GM19239 (cell line): Measurements from ENCODE around the gene HADHB.

Experiments
- DNase-seq: peaks from one replicate; pipeline ENCODE4 v3.0.0; 2011; ENCODE audit warnings: low spot score; ENCODE audit not compliant: insufficient read length
- FAIRE-seq: peaks from 2 replicates; lab custom pipeline; 2011; peaks lifted over from hg19 to GRCh38; lab: Jason Lieb, UNC

The HADHB gene

GRCh38 chr2:26244309-26245230 is at the start of gene HADHB, which contains the start of gene HADHA:
Gene HADHB (plus strand): TSS chr2:26244939. CDS start chr2:26254255, 9,316 bp downstream.
Gene HADHA (minus strand): TSS chr2:26244632. CDS start chr2:26244596, 36 bp downstream.
- FAIRE-seq (peak; percentile 87), DNase-seq (peak; percentile 65)

GRCh38 chr2:26195040-26195984 is 49.4 kb upstream of the HADHB start:
- DNase-seq, result no peak
- no peak for FAIRE-seq

GRCh38 chr2:26196683-26197418 is 47.9 kb upstream of the HADHB start:
- FAIRE-seq, result peak; percentile 68
- DNase-seq, result no peak

- FAIRE-seq (no peak), DNase-seq (no peak)
Observed at GRCh38 chr2:26197516-26197915, 47.2 kb upstream of the HADHB start.

- DNase-seq (no peak), FAIRE-seq (no peak)
Observed at GRCh38 chr2:26202981-26203490, 41.7 kb upstream of the HADHB start.

GRCh38 chr2:26203906-26204305 is 40.8 kb upstream of the HADHB start:
- no peak for FAIRE-seq

GRCh38 chr2:26212011-26212410 is 32.7 kb upstream of the HADHB start:
- FAIRE-seq (no peak), DNase-seq (no peak)

More at GRCh38 chr2:26203906-26204305, 40.8 kb upstream of the HADHB start:
- DNase-seq, result no peak

GRCh38 chr2:26214759-26215158 is 30.0 kb upstream of the HADHB start:
- DNase-seq (no peak), FAIRE-seq (no peak)

GRCh38 chr2:26215833-26216232 is 28.9 kb upstream of the HADHB start:
- DNase-seq (no peak), FAIRE-seq (no peak)

GRCh38 chr2:26216587-26216986 is 28.2 kb upstream of the HADHB start:
- no peak for FAIRE-seq
- no peak for DNase-seq

- FAIRE-seq (no peak), DNase-seq (no peak)
Observed at GRCh38 chr2:26217720-26218119, 27.0 kb upstream of the HADHB start.

GRCh38 chr2:26223018-26223417 is 21.7 kb upstream of the HADHB start:
- no peak for FAIRE-seq
- no peak for DNase-seq

GRCh38 chr2:26224095-26224494 is 20.6 kb upstream of the HADHB start:
- DNase-seq (no peak), FAIRE-seq (no peak)

GRCh38 chr2:26229595-26229994 is 15.1 kb upstream of the HADHB start:
- DNase-seq (no peak), FAIRE-seq (no peak)

- no peak for FAIRE-seq
- DNase-seq, result no peak
Observed at GRCh38 chr2:26230806-26231205, 13.9 kb upstream of the HADHB start.

GRCh38 chr2:26235089-26235488 is 9.7 kb upstream of the HADHB start:
- no peak for DNase-seq
- no peak for FAIRE-seq

- FAIRE-seq (no peak), DNase-seq (no peak)
Observed at GRCh38 chr2:26237868-26238267, 6.9 kb upstream of the HADHB start.

GRCh38 chr2:26238311-26238958 is 6.3 kb upstream of the HADHB start:
- DNase-seq (no peak), FAIRE-seq (no peak)

GRCh38 chr2:26241928-26242436 is 2.8 kb upstream of the HADHB start:
- FAIRE-seq, result no peak
- no peak for DNase-seq
